BJ (cell line): ENCODE data around the gene FIGLA. TPM values are rescaled to one million over a fixed set of nuclear protein-coding genes. Genes with fewer than 3 reads are reported as not detected.

Experiments
- CTCF ChIA-PET: fragments of 350-600 bp; formaldehyde crosslinking; extraction: SDS; loops from one replicate; lab custom pipeline; 2021; ENCODE audit warnings: antibody characterized with exemption, inconsistent platforms; lab: Yijun Ruan, JAX
- POLR2A ChIA-PET: fragments of 300-600 bp; sonication (Branson Sonifier 250); formaldehyde crosslinking; extraction: SDS; loops from one replicate; lab custom pipeline; 2021; ENCODE audit warnings: antibody characterized with exemption; lab: Charles Lee
- DNase-seq: peaks from one replicate; pipeline ENCODE4 v3.0.0-alpha.2; 2011; ENCODE audit warnings: low read depth
- H3K27me3 ChIP-seq: 2 replicates; pipeline ENCODE4 v1.6.0; 2011; ENCODE audit warnings: low read length; ENCODE audit not compliant: control insufficient read depth, insufficient read depth
- H3K36me3 ChIP-seq: 2 replicates; pipeline ENCODE4 v1.5.1; 2011; ENCODE audit warnings: low read length; ENCODE audit not compliant: control insufficient read depth, insufficient read depth
- H3K4me3 ChIP-seq: 2 replicates; pipeline ENCODE4 v1.5.1; 2011; ENCODE audit warnings: low read depth, mild to moderate bottlenecking, control low read depth, low read length
- CTCF ChIP-seq: IDR thresholded peaks from 2 replicates; pipeline ENCODE4 v1.5.1; 2011; ENCODE audit warnings: low read depth, mild to moderate bottlenecking, control low read depth, inconsistent platforms, low read length, moderate library complexity; ENCODE audit not compliant: insufficient read depth
- polyA plus RNA-seq: library from polyadenylated mRNA; depleted of rRNA; stranded (reverse); fragments of >200 nt; gene quantifications from 2 replicates; pipeline ENCODE4 v1.2.3, GENCODE V29; 2011

FIGLA gene
- polyA plus RNA-seq, 1 experiment, result not detected

- TF ChIP-seq CTCF, result no peak
- H3K27me3 ChIP-seq, result peaks cover 22% of the 10 kb centered on the region
- ChIA-PET POLR2A (no interaction called here), CTCF (interaction anchor here (0.8 to 1.2 kb wide), 2 partner anchors 127 to 155 kb away, joined by 3 to 5 read pairs; no protein-coding TSS in a partner anchor)
- no peak overlapping the region for H3K4me3 ChIP-seq
- no peak for DNase-seq
- no peaks in the 10 kb centered on the region for H3K36me3 ChIP-seq
These were observed 3.0 kb upstream of the FIGLA start for GRCh38 chr2:70793450-70793849.

- peak; percentile 66 for TF ChIP-seq CTCF
- Histone ChIP-seq H3K4me3 (no peak overlapping the region), H3K27me3 (peaks cover 24% of the 10 kb centered on the region), H3K36me3 (no peaks in the 10 kb centered on the region)
- DNase-seq, result no peak
- CTCF ChIA-PET, result interaction anchor here (0.8 to 1.6 kb wide), 10 partner anchors 8 to 486 kb away, joined by 3 to 4 read pairs (median 4); no protein-coding TSS in a partner anchor
- POLR2A ChIA-PET, result interaction anchor here (0.6 kb wide), 1 partner anchor 188 kb away, joined by 15 read pairs; no protein-coding TSS in a partner anchor
These were observed 923 bp downstream of the FIGLA start for GRCh38 chr2:70789304-70790135.

- no peak for DNase-seq
- H3K36me3 ChIP-seq, result no peaks in the 10 kb centered on the region
- ChIA-PET POLR2A (no interaction called here), CTCF (interaction anchor here (0.6 to 2.5 kb wide), 6 partner anchors 11 to 140 kb away, joined by 3 to 9 read pairs (median 4); partner anchors contain the start of gene ADD2)
- TF ChIP-seq CTCF, result peak; percentile 48
- peaks cover 15% of the 10 kb centered on the region for H3K27me3 ChIP-seq
- H3K4me3 ChIP-seq, result no peak overlapping the region
These were observed 5.1 kb downstream of the FIGLA start for GRCh38 chr2:70785137-70785911.

- CTCF ChIA-PET, result interaction anchor here (0.8 to 2.5 kb wide), 3 partner anchors 15 to 137 kb away, joined by 5 to 9 read pairs (median 7); partner anchors contain the start of gene ADD2
- DNase-seq, result no peak
- POLR2A ChIA-PET, result no interaction called here
- Histone ChIP-seq H3K36me3 (no peaks in the 10 kb centered on the region), H3K27me3 (peaks cover 6% of the 10 kb centered on the region), H3K4me3 (no peak overlapping the region)
- TF ChIP-seq CTCF, result no peak
These were observed 6.1 kb downstream of the FIGLA start for GRCh38 chr2:70784320-70784719.
